ENCODE measurements around the gene PUM2.

GRCh38 chr2:20222014-20222768 lies 128.5 kb downstream of the PUM2 start:
- no peak for TF ChIP-seq EZH2phosphoT487 (conservative IDR thresholded peaks at IDR 0.05; ENCODE audit: low read length)
- TF ChIP-seq, protein P1, sequence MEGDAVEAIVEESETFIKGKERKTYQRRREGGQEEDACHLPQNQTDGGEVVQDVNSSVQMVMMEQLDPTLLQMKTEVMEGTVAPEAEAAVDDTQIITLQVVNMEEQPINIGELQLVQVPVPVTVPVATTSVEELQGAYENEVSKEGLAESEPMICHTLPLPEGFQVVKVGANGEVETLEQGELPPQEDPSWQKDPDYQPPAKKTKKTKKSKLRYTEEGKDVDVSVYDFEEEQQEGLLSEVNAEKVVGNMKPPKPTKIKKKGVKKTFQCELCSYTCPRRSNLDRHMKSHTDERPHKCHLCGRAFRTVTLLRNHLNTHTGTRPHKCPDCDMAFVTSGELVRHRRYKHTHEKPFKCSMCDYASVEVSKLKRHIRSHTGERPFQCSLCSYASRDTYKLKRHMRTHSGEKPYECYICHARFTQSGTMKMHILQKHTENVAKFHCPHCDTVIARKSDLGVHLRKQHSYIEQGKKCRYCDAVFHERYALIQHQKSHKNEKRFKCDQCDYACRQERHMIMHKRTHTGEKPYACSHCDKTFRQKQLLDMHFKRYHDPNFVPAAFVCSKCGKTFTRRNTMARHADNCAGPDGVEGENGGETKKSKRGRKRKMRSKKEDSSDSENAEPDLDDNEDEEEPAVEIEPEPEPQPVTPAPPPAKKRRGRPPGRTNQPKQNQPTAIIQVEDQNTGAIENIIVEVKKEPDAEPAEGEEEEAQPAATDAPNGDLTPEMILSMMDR (IDR thresholded peaks at IDR 0.05; ENCODE audit: insufficient read depth, low read length, poor library complexity, severe bottlenecking), result no peak
